ENCODE data around the gene C4orf17.

DNA sequence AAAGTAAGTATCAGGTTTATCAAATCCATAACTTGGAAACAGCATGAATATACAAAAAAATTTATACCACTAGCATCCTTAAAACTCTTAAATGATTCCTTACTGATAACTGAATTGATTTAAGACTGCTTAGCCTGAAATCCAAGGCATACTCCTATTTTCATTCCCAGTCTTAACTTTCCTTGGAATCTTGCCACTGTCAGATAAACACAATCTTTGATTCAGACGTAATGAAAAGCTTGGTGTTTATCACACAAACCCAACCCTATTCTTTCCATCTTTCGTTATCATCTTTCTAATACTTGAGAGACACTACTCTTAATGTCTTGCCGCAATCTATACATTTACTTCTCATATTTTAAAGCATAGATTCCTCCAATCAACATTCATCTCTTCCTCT, 19.1 kb downstream of the C4orf17 start:
- TF ChIP-seq, protein P1, sequence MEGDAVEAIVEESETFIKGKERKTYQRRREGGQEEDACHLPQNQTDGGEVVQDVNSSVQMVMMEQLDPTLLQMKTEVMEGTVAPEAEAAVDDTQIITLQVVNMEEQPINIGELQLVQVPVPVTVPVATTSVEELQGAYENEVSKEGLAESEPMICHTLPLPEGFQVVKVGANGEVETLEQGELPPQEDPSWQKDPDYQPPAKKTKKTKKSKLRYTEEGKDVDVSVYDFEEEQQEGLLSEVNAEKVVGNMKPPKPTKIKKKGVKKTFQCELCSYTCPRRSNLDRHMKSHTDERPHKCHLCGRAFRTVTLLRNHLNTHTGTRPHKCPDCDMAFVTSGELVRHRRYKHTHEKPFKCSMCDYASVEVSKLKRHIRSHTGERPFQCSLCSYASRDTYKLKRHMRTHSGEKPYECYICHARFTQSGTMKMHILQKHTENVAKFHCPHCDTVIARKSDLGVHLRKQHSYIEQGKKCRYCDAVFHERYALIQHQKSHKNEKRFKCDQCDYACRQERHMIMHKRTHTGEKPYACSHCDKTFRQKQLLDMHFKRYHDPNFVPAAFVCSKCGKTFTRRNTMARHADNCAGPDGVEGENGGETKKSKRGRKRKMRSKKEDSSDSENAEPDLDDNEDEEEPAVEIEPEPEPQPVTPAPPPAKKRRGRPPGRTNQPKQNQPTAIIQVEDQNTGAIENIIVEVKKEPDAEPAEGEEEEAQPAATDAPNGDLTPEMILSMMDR (conservative IDR thresholded peaks at IDR 0.05 in 1 of 2, IDR thresholded peaks at IDR 0.05 in 1 of 2; ENCODE audit: extremely low read depth in 1 of 2, insufficient read depth in 1 of 2, low read depth in 1 of 2, low read length in 2 of 2), result no peak
- no peak for TF ChIP-seq EZH2 (IDR thresholded peaks at IDR 0.05; ENCODE audit: borderline replicate concordance, low read length)
